ENCODE results near the gene NDUFA13.

- TF ChIP-seq CTCF (conservative IDR thresholded peaks at IDR 0.05; ENCODE audit: low read length) (no peak), EZH2phosphoT487 (IDR thresholded peaks at IDR 0.05; ENCODE audit: borderline replicate concordance) (no peak)
Observed at GRCh38 chr19:19547674-19548336, 31.8 kb downstream of the NDUFA13 start.
